Hematopoietic multipotent progenitor cell (in vitro differentiated cells): Measurements from ENCODE around the gene EFNB3. TPM values are rescaled to one million over a fixed set of nuclear protein-coding genes. Genes with fewer than 3 reads are reported as not detected.
A peak's percentile ranks its signal among the peaks of the same experiment; 100 is the strongest.

Experiments
- DNase-seq, 3 donors: peaks; one replicate each; pipeline ENCODE4 v3.0.0-alpha.2; 2011 to 2015; ENCODE audit warnings: low read depth in 2 of 3, low spot score in 2 of 3
- total RNA-seq: library from RNA; depleted of rRNA; stranded (reverse); fragments of >200 nt; gene quantifications from one replicate; pipeline ENCODE4 v1.2.3, GENCODE V29; 2012

EFNB3 gene
- total RNA-seq, 1 donor: under 0.01 TPM

DNA sequence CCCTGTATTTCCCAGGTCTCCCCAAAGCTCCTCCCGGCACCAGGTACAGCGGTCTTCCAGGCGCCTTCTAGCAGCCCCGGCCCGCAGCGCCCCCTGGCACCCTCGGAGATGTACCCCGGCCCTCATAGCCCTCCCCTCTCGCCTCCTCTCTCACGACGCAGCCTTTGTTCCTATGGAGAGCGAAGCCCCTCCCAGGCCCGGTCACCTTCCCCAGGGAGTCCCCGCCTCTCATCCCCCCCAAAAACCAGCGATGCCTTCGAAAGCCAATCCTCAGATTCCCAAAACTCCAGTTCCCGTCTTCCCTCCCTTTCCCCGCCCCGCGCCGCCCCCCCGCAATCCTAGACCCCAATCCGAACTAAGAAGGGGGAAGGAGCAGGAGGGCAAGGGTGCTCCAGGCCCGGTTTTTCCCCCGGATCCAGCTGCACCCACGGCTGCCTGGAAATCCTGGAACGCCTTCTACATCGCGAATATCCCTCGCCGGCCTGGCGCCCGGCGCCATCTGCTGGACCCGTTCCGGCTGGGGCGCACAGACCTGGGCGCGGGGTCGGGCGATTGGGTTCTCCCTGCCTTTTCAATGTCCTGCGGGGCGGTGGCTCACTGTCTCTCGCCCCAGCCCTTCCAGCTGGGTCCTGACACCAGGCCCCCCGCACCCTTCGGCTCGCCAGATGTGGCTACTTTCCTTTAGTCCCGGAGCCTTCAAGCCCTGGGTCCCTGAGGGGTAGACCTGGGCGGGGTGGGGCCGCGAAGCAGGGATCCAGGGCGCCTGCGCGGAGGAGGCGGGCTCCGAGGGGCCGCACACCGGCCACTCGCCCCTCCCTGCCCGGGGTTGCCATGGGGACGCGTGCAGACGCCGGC lies 12.1 kb downstream of the EFNB3 start, which contains the start of gene DNAH2:
Gene DNAH2 (plus strand): TSS at position 844 of the 855 bp plus-strand sequence. CDS start 1,991 bp downstream, outside the sequence.
- peak in 2 of 3 donors; percentile 79 to 82 for DNase-seq

DNA sequence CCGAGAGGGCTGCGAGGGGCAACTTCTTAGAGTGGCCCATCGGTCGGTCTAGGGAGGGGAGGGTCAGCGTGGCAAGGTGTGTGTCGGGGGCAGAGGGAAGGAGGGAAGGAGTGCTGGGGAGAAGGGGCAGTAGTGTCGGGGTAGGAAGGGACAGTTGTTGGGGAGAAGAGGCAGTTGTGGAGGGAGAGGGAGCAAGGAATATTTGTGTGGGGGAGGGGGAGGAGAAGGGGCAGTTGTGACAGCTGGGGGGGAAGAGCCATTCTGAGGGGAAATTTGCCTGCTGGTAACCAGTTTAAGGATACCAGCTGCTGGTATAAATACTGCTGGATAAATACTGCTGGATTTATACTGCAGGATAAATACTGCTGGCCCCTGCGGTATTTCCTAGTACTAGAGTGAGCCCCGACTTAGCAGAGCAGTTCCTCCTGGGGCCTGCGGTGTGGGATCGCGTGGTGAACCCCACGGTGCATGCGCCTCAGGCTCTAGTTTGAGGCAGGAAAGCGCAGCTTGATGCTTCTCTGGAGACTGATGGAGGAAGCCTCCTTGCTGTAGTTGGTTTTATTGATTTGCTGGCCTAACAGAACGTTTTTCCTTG lies 12.9 kb downstream of the EFNB3 start:
- DNase-seq: peak in 2 of 3 donors; percentile 68 to 71

DNA sequence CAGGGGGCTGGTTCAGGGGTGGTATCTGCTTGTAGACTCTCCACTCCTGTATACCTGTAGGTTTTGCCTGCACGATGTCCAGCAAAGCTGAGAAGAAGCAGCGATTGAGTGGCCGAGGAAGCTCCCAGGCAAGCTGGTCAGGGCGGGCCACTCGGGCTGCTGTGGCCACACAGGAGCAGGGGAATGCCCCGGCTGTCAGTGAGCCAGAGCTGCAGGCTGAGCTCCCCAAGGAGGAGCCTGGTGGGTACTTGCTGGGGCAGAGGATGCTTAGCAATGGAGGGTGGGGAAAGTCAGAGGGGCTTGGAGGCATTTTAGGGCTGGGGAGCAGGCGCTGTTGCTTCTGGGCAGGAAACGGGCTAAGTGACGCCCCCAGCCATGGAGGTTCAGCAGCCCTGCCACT lies 14.7 kb downstream of the EFNB3 start:
- no peak for DNase-seq

DNA sequence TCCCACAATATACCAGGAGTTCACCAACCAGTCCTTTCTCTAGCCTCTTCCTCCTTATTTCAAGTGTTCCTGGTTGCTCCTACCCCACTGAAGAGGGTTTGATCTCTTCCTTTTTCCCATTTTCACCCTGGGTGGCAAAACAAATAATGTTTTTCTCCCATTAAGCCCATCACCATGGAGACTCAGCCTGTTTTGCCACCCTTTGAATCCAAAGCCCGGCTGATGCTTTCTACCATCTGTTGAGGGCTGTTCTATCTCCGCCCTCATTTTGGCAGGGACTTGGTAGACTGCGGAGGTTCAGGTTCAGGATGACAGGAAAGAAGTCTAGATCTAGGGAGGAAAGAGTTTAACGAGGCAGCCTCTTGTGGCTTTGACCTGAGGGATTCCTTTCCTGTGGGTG lies 15.1 kb downstream of the EFNB3 start:
- DNase-seq: no peak

DNA sequence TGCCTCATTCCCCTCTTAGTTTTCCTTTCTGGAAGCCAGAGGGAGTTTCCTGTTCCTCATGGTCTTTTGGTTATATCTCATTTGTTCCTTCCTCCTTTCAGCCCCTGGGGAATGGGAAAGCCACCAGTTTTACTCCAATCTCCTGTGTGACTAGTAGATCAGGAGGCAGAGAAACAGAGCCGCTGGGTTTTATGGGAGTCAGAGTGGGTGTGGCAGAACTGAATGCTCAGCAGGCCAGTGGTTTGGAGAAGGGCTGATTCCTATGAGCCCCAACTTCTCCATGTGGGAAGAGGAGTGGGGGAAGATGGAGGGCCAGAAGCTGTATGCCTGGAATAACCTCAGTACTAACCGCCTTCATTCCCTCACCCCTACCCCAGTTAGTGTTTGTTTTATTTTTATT lies 16.6 kb downstream of the EFNB3 start:
- DNase-seq: no peak

DNA sequence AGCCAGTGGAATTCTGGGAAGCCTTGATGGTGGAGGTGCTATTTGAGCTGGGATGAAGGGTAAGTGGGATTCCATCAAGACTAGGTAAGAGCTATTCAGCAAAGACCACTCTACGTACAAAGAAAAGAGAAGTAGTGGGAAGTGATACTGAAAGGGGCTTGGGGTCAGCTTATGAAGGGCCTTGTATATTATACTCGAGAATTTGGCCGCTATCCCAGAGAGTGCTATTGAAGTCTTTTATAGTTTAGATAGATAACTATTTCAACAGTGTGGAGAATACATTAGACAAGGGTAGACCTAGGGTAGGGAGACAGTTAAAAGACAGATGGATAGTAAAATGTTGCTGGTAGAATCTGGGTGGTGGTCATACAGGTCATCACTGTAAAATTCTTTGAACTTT lies 22.9 kb downstream of the EFNB3 start:
- DNase-seq: no peak

DNA sequence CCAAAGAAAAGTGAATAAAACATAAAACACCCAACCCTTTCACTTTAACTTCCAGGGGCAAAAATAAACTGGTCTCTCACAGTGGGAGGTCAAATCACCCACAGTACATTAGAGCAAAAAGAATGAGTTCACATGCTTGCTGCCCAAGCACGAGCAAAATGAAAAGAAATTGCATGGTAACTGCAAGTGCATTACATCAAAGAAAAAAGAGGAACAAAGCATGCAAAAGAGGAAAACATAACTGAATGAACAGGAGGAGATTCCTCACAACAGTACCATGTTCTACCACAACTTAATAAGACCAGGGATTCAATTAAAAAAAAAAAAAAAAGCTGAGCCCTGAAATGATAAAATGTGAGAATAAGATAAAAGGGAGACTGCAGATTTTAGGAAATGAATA lies 24.8 kb downstream of the EFNB3 start:
- peak in 1 of 3 donors; percentile 56 for DNase-seq

DNA sequence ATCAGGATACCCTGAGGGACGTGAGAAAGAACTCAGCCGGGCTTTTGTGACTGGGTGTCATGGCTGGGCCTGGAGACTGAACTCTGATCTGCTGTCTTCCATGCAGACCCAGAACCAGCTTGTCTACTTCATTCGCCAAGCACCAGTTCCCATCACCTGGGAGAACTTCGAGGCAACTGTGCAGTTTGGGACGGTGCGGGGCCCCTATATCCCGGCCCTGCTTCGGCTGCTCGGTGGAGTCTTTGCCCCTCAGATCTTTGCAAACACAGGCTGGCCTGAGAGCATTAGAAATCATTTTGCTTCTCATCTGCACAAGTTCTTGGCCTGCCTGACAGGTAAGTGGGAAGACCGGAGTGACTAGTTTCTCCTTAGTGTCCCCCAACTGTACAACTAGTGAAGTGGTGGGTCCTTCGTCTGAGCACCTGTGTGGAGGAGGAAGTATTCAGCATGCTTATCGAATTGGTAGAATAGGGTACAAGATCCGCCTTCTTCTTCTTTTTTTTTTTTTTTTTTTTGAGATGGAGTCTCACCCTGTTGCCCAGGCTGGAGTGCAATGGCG lies 28.1 kb downstream of the EFNB3 start:
- DNase-seq: no peak

DNA sequence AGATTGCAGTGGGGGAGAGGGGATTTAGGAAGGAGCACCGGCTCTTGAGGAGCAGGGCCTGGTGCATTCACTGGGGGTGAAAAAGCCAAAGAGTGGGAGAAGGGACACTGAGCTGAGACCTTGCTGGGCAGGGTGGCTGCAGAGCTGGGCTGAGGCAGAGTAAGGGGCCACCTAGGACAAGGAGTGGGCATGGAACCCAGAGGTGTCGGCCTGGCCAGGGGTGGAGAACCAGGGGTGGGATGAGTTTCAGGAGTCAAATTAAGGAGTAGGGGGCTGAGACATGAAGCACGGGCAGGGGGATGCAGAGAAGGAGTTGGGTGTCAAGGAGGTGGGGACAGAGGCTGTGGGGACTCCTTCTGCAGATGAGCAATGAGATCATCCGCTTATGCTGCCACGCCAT lies 32.6 kb downstream of the EFNB3 start:
- DNase-seq: no peak

DNA sequence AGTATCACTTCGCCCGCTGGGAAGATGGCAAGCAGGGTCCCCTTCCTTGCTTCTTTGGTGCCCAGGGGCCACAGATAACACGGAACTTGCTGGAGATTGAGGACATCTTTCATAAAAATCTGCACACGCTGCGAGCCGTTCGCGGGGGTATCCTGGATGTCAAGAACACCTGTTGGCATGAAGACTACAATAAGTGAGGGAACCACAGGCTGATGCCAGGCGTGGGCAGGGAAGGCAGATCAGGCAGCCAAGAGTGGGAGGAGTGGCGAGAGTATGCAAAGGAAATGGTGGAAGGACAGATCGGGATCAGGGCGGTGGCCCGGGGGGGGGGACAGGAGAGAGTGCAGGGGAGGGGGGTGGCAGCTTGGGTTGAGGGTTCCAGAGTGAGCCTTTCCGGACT lies 34.7 kb downstream of the EFNB3 start:
- DNase-seq: no peak

DNA sequence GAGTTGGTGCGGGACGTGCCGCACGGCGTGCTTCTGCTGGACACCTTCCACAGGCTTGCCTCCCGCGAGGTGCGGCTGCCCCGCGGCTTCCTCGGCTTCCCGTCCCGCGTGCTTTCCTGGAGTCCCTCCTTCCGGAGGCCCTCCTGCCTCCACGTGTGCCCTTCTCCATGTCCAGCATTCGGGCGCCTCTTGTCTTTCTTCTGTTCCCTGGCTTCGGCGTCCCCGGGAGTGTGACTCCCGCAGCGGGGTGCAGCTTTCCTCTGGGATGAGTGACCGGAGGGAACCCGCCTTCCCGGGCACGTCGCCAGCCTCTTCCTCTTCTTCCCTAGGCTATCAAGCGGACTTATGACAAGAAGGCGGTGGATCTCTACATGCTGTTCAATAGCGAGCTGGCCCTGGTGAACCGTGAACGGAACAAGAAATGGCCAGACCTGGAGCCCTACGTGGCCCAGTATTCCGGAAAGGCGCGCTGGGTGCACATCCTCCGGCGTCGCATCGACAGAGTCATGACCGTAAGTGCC lies 35.5 kb downstream of the EFNB3 start:
- DNase-seq: no peak

DNA sequence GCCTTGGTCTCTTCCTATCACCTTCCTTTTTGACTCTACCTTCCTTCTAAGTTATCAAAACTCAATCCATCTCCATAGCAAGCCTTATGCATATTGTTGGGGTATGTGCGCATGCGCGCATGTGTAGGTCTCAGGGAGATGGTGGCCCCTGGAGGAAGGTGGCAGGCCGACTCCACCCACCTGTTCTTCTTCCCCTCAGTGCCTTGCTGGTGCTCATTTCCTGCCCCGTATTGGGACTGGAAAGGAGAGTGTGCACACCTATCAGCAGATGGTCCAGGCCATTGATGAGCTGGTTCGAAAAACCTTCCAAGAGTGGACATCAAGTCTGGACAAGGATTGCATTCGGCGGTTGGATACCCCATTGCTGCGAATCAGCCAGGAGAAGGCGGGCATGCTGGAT lies 37.7 kb downstream of the EFNB3 start:
- no peak for DNase-seq

DNA sequence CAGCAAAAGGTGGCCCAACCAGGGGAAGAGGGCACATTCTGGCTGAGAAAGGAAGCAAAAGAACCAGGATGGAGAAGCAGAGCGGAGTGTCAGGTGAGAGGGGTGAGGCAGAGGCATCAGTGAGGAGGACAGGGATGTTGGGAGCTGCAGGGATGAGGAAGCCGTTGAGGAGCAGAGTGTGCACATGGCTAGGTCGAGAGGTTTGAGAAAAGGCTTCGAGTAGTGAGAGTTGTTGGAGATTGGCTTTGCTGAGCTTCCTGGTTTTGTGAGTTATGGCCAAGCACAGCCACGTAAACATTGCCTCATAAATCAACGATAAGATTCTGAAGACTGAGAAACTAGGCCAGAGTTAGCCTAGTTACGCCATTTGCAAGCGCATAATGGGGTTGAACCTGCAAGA lies 39.4 kb downstream of the EFNB3 start:
- DNase-seq: no peak

DNA sequence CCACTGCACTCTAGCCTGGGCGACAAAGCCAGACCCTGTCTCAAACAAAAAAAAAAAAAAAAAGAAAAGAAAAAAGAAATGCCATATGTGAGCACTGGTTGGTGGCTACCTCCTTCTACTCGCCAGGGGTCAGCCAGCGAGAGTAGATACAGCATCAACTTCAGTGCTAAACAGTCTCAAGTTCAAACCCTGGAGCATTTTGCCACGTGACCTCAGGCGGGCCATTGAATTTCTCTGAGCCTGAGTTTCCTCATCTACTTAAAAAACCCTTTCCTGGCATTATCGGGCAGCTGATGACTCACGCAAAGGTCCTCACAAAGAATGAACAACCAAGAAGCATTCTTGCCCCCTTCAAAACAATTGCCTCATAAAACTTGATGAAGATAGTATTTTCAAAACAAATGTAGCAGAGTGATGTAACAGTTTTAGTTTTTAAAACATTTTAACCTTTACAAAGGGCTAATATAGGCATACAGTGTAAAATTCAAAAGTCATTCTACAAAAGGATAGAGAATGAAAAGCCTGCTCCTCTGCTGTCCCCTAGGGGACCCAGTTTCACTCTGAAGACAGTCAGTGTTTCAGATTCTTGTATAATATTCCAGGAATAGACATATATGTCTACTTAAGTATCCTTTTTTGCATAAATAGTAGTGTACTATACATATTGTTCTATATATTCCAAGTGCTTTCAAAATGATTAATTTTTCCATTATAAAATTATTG lies 40.9 kb downstream of the EFNB3 start:
- DNase-seq: peak in 2 of 3 donors; percentile 28 to 34

DNA sequence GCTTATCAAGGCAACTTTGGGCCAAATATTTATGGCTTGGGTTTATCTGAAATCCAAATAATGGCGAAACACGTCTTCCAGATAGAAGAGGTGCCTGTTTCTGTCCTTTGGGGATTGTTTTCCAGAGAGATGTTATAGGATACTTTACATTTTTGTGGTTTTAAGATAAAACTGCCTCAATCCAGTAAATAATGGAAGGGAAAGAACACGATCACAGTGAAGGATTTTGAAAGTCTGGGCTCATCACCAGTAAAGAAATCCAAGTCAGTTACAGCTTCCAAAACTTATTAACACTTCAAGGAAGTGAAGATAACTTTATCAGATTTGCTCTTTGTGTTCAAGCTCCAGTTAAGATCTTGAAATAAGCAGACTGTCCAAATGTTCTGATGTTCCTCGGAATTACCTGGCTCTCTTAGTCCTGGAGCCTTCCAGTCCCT lies 42.7 kb downstream of the EFNB3 start:
- DNase-seq: no peak

DNA sequence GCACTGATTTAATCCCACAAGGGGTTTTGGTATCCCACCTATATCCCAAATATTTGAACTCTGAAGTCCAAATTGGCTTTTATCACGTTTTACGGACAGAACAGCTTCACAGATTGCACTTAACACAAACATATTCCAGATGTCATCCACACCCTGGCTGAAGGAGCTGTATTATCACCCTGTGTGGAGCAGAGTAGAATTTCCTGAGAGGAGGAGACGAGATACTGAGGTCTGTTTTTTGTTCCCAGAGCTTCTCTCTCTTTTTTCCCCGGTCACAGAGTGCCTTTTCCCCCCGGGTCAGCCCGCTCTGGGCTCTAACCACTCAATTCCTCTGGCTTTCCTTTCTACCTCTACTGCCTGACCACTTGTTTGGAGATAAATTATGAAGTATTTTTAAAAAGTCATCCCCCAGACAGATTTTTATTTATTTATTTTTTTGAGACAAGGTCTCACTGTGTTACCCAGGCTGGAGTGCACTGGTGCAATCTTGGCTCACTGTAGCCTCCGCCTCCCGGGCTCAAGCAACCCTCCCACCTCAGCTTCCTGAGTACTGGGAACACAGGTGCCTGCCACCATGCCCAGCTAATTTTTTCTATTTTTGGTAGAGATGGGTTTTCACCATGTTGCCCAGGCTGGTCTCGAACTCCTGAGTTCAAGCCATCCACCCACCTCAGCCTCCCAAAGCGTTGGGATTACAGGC lies 43.2 kb downstream of the EFNB3 start:
- no peak for DNase-seq

DNA sequence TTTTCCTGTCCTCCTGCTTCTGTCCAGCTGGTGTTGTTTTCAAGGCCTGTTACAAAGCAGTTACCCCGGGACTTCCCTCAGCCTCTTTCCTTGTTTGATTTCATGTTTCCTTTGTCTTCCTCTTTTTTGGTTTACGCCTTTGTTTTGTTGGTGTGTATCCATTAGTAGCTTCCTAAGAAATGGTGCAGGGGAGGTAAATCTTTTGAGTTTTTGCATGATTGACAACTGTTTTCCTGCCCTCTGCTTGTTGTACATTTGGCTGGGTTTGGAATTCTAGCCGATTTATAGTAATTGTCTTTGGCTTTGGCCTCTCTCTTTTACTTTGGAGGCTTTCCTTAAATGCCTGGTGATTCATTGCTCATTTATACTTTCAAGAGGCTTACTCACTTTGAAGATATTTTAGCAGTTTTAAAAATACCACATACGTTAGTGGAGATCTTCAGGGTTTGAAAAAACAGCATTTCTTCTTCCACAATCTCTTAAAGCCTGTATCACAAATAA lies 45.4 kb downstream of the EFNB3 start:
- no peak for DNase-seq

DNA sequence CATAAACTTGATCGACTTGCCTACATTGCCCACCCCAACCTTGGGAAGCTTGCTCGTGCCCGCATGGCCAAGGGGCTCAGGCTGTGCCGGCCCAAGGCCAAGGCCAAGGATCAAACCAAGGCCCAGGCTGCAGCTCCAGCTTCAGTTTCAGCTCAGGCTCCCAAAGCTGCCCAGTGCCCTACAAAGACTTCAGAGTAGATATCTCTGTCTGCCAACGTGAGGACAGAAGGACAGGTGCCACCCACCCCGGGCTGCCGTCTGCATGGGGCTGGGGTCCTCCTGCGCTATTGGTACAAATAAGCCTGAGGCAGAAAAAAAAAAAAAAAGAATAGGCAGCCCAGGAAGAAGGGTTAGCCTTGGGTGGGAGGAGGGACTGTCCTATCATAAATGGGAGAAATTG lies 49.7 kb downstream of the EFNB3 start:
- no peak for DNase-seq

DNA sequence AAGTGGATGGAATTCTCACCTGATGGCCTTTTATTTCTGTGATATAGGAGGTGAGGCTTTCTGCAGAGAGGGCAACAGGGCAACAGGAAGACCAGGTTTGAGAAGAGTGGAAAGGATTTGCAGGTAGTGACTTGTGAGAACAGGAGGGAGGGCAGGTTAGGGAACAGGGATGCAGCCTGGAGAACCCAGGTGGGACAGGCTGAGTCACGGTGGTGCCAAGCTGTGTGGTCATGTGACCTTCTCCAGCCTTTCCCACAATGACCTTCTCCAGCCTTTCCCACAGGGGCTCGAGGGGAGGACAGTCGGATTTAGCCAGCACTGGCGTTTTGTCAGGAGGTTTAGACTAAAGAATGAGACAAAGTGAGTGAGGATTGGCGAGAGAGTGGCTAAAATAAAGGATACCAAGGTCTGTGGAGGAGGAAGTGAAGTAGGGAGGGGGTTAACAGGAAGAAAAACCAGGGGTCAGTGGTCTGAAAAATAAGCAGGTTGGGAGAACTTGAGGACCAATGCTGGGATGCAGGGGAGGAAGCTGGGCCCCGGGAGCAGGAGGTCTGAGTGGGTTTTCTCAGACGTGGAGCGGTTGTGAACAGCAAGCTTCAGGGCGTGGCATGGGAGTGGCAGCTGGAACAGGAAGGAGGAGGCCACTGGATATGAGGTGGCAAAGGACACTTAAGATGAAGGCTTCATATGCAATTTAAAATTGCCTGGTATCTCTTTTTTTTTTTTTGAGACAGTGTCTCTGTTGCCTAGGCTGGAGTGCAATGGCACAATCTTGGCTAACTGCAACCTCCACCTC lies 50.3 kb downstream of the EFNB3 start:
- no peak for DNase-seq
